ENCODE data around the gene ANKRD44.

DNA sequence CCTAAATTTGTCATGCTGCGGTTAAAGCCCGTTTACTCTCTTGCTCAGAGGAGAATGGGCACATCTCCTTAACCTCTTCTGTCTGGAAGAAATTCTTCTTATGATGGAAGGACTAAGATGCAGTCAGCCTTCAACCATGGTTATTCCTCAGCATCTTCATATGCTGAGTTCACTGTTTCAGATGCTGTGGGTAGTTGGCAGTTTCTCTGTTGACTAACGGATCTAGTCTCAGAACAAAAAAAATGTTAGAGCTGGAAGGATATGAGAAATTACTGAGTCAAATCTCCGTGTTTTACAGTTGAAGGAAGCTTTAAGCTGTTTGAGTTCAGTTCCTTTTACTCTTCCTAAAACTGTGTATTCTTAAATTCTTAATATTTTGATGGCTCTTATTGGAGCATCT is 340.5 kb downstream of the ANKRD44 start:
- TF ChIP-seq, protein P1, sequence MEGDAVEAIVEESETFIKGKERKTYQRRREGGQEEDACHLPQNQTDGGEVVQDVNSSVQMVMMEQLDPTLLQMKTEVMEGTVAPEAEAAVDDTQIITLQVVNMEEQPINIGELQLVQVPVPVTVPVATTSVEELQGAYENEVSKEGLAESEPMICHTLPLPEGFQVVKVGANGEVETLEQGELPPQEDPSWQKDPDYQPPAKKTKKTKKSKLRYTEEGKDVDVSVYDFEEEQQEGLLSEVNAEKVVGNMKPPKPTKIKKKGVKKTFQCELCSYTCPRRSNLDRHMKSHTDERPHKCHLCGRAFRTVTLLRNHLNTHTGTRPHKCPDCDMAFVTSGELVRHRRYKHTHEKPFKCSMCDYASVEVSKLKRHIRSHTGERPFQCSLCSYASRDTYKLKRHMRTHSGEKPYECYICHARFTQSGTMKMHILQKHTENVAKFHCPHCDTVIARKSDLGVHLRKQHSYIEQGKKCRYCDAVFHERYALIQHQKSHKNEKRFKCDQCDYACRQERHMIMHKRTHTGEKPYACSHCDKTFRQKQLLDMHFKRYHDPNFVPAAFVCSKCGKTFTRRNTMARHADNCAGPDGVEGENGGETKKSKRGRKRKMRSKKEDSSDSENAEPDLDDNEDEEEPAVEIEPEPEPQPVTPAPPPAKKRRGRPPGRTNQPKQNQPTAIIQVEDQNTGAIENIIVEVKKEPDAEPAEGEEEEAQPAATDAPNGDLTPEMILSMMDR (conservative IDR thresholded peaks at IDR 0.05; ENCODE audit: low read depth, low read length) = no peak
- no peak for TF ChIP-seq EZH2 (IDR thresholded peaks at IDR 0.05; ENCODE audit: low read length, unreplicated experiment)

All from PC-3 (cell line).